ENCODE results near the gene SPTSSA.

GRCh38 chr14:34461334-34462131 lies 507 bp downstream of the SPTSSA start:
- no peak for TF ChIP-seq CTCF (IDR thresholded peaks at IDR 0.05 in 2 of 3, conservative IDR thresholded peaks at IDR 0.05 in 1 of 3; ENCODE audit: control insufficient read depth in 2 of 3, extremely low read depth in 1 of 3, insufficient read depth in 1 of 3, low read depth in 3 of 3, low read length in 3 of 3)
- no peak for TF ChIP-seq POLR2A (IDR thresholded peaks at IDR 0.05; ENCODE audit: low read depth, low read length)
- TF ChIP-seq FOS (IDR thresholded peaks at IDR 0.05; ENCODE audit: borderline replicate concordance, extremely low read depth, insufficient read length) = no peak
- no peak for TF ChIP-seq SPI1 (IDR thresholded peaks at IDR 0.05; ENCODE audit: borderline replicate concordance, insufficient read depth, low read depth, low read length)
- TF ChIP-seq ZNF622 (IDR thresholded peaks at IDR 0.05) = no peak
- TF ChIP-seq NFYB (IDR thresholded peaks at IDR 0.05; ENCODE audit: insufficient read depth, low read depth, low read length) = no peak
- TF ChIP-seq SMC3 (IDR thresholded peaks at IDR 0.05; ENCODE audit: borderline replicate concordance, low read length) = no peak
- TF ChIP-seq RCOR1 (conservative IDR thresholded peaks at IDR 0.05; ENCODE audit: low read depth, low read length) = no peak
